ENCODE results near the gene MED16.

DNA sequence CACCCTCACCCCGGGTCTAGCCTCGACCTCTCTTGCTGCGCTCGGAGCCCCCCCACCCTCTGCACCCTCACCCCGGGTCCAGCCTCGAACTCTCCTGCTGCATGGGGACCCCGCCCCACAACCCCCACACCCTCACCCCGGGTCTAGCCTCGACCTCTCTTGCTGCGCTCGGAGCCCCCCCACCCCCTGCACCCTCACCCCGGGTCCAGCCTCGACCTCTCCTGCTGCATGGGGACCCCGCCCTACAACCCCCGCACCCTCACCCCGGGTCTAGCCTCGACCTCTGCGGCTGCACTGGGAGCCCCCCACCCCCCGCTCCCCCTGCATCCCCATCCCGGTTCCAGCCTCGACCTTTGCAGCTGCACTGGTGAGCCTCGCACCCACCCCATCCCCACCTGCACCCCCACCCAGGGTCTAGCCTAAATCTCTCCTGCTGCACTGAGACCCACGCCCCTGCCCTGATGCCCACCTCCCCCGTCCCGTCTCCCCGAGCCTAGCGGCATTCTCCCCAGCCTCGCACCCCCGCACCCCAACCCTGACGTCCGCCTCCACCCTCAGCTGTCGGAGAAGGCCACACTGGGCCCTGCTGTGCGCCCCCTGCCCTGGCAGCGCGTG lies 31.7 kb downstream of the MED16 start:
- no peak for TF ChIP-seq EZH2 (IDR thresholded peaks at IDR 0.05; ENCODE audit: low read length, missing control alignments)
- TF ChIP-seq, protein P1, sequence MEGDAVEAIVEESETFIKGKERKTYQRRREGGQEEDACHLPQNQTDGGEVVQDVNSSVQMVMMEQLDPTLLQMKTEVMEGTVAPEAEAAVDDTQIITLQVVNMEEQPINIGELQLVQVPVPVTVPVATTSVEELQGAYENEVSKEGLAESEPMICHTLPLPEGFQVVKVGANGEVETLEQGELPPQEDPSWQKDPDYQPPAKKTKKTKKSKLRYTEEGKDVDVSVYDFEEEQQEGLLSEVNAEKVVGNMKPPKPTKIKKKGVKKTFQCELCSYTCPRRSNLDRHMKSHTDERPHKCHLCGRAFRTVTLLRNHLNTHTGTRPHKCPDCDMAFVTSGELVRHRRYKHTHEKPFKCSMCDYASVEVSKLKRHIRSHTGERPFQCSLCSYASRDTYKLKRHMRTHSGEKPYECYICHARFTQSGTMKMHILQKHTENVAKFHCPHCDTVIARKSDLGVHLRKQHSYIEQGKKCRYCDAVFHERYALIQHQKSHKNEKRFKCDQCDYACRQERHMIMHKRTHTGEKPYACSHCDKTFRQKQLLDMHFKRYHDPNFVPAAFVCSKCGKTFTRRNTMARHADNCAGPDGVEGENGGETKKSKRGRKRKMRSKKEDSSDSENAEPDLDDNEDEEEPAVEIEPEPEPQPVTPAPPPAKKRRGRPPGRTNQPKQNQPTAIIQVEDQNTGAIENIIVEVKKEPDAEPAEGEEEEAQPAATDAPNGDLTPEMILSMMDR (conservative IDR thresholded peaks at IDR 0.05 in 1 of 2, IDR thresholded peaks at IDR 0.05 in 1 of 2; ENCODE audit: low read depth in 1 of 2, low read length in 2 of 2), result no peak
